K562 (cell line): ENCODE measurements around the gene TMEM181.
"Not testable (repeated sequence)": the region's sequence is repeated elsewhere in the genome, so short reads cannot be mapped to it uniquely, and the experiment has no call there.

ENCODE experiments used
- C11orf30 ChIP-seq: fragments of 450-650 bp; IDR thresholded peaks from 2 replicates; pipeline ENCODE4 v1.6.1; 2016; ENCODE audit warnings: low read depth, mild to moderate bottlenecking
- GTF2F1 ChIP-seq: IDR thresholded peaks from 2 replicates; pipeline ENCODE4 v1.6.1; 2011; ENCODE audit warnings: low read depth, low read length, improper control_type of control experiment
- SMARCC2 ChIP-seq: fragments of 450-650 bp; IDR thresholded peaks from 2 replicates; pipeline ENCODE4 v1.6.1; 2017; ENCODE audit warnings: antibody characterized with exemption, moderate library complexity, mild to moderate bottlenecking, low read depth
- ZFX ChIP-seq: sonication (generic); formaldehyde crosslinking; IDR thresholded peaks from 2 replicates; pipeline ENCODE4 v1.8.0; 2022; ENCODE audit warnings: mild to moderate bottlenecking, missing genetic modification reagents, moderate library complexity
- ZNF24 ChIP-seq: fragments of 450-650 bp; IDR thresholded peaks from 2 replicates; pipeline ENCODE4 v1.6.1; 2016
- ZNF766 ChIP-seq: fragments of 200-800 bp; sonication (Bioruptor generic); conservative IDR thresholded peaks from 2 replicates; pipeline ENCODE4 v1.6.1; 2016; ENCODE audit warnings: missing genetic modification characterization, missing compliant biosample characterization
- TF ChIP-seq, protein P1 (sequence below): fragments of 450-650 bp; formaldehyde crosslinking; IDR thresholded peaks from 2 replicates; pipeline ENCODE4 v1.4.0; 2020; ENCODE audit warnings: mild to moderate bottlenecking, mixed read lengths

GRCh38 chr6:158672119-158672518, 112.2 kb downstream of the TMEM181 start:
- not testable (repeated sequence) for TF ChIP-seq ZNF24; GTF2F1; C11orf30; SMARCC2; ZNF766 (CRISPR knock-in tag); ZFX (CRISPR knock-in tag)
- TF ChIP-seq, protein P1, sequence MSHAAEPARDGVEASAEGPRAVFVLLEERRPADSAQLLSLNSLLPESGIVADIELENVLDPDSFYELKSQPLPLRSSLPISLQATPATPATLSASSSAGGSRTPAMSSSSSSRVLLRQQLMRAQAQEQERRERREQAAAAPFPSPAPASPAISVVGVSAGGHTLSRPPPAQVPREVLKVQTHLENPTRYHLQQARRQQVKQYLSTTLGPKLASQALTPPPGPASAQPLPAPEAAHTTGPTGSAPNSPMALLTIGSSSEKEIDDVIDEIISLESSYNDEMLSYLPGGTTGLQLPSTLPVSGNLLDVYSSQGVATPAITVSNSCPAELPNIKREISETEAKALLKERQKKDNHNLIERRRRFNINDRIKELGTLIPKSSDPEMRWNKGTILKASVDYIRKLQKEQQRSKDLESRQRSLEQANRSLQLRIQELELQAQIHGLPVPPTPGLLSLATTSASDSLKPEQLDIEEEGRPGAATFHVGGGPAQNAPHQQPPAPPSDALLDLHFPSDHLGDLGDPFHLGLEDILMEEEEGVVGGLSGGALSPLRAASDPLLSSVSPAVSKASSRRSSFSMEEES: not testable (repeated sequence)
